AG04449 (cell line): ENCODE data around the gene PALM2AKAP2.

Source experiments
- CTCF ChIA-PET: fragments of 350-600 bp; formaldehyde crosslinking; extraction: SDS; loops from one replicate; lab custom pipeline; 2021; ENCODE audit warnings: antibody characterized with exemption; lab: Yijun Ruan, JAX
- POLR2A ChIA-PET: fragments of 400-600, 350-600 bp; formaldehyde crosslinking; extraction: SDS; loops from one replicate; lab custom pipeline; 2020; ENCODE audit warnings: antibody characterized with exemption, inconsistent platforms; lab: Yijun Ruan, JAX
- DNase-seq: peaks from one replicate; pipeline ENCODE4 v3.0.0-alpha.2; 2010; ENCODE audit warnings: low read depth, low spot score
- H3K4me3 ChIP-seq: 2 replicates; pipeline ENCODE4 v1.5.1; 2011; ENCODE audit warnings: low read depth, mild to moderate bottlenecking, control low read depth, low read length
- CTCF ChIP-seq: IDR thresholded peaks from one replicate; pipeline ENCODE4 v1.5.1; 2011; ENCODE audit warnings: mild to moderate bottlenecking, moderate library complexity, low read length, control low read depth, inconsistent platforms; ENCODE audit not compliant: insufficient read depth; ENCODE audit errors: missing control alignments

PALM2AKAP2 gene

GRCh38 chr9:109828254-109828653 is 48.3 kb downstream of the PALM2AKAP2 start:
- TF ChIP-seq CTCF: no peak
- DNase-seq: no peak
- ChIA-PET CTCF (interaction anchor here (2.4 kb wide), 1 partner anchor 9 kb away, joined by 9 read pairs; no protein-coding TSS in a partner anchor), POLR2A (no interaction called here)
- H3K4me3 ChIP-seq: no peak overlapping the region
